Spinal cord (tissue), 10 donors: Measurements from ENCODE around the gene IL36B. TPM values are rescaled to one million over a fixed set of nuclear protein-coding genes. Genes with fewer than 3 reads are reported as not detected.

Source experiments
- DNase-seq, 6 donors: peaks; one replicate each; pipeline versions ENCODE4 v3.0.0 to v3.0.0-alpha.2; 2013 to 2015; ENCODE audit warnings: low spot score in 6 of 6, low read depth in 4 of 6
- H3K27ac ChIP-seq: one replicate; pipeline ENCODE4 v1.5.1; 2013; ENCODE audit warnings: low read depth, low read length, control low read depth
- H3K27me3 ChIP-seq: one replicate; pipeline ENCODE4 v1.6.1; 2013; ENCODE audit warnings: low read length; ENCODE audit not compliant: control insufficient read depth, insufficient read depth
- H3K36me3 ChIP-seq: one replicate; pipeline ENCODE4 v1.6.1; 2013; ENCODE audit warnings: low read length; ENCODE audit not compliant: control insufficient read depth, insufficient read depth
- H3K4me1 ChIP-seq: one replicate; pipeline ENCODE4 v1.6.1; 2013; ENCODE audit warnings: low read length; ENCODE audit not compliant: control insufficient read depth, insufficient read depth
- H3K4me3 ChIP-seq: one replicate; pipeline ENCODE4 v1.5.1; 2013; ENCODE audit warnings: low read depth, low read length, control low read depth
- H3K9me3 ChIP-seq: one replicate; pipeline ENCODE4 v1.6.1; 2013; ENCODE audit warnings: low read length; ENCODE audit not compliant: control insufficient read depth, insufficient read depth
- WGBS: methylation state at CpG from one replicate; pipeline ENCODE4 v1.1.5; 2013; ENCODE audit warnings: missing lambda C conversion rate; ENCODE audit not compliant: insufficient coverage; 5-methylcytosine and 5-hydroxymethylcytosine counted together
- polyA plus RNA-seq, 2 donors: library from polyadenylated mRNA; unstranded; fragments of 120-200 nt; gene quantifications; one replicate each; pipeline ENCODE4 v1.2.1, GENCODE V29; 2013; ENCODE audit not compliant: insufficient read length in 2 of 2
- total RNA-seq, 2 donors: library from RNA; depleted of rRNA in 1 of 2; stranded (reverse); fragments of 120-200 nt in 1 of 2; fragments of >200 nt in 1 of 2; gene quantifications; one replicate each; pipeline versions ENCODE4 v1.2.3 to v1.2.4, GENCODE V29; 2013 to 2014
- donor health status: healthy.

The IL36B gene
- total and polyA plus RNA-seq, 4 donors: not detected

- Histone ChIP-seq H3K36me3 (no peaks in the 10 kb centered on the region), H3K4me1 (no peaks in the 10 kb centered on the region), H3K9me3 (no peaks in the 10 kb centered on the region), H3K4me3 (no peak overlapping the region), H3K27me3 (no peaks in the 10 kb centered on the region), H3K27ac (no peak overlapping the region)
- no peak for DNase-seq
- WGBS: no CpG with 5 or more reads among the region's 2 CpGs
These were observed 15.6 kb upstream of the IL36B start for GRCh38 chr2:113068249-113068648.

- no peak within 1 kb of the TSS for H3K27ac ChIP-seq
- H3K36me3 ChIP-seq: no peaks in the 10 kb centered on the region
- H3K4me1 ChIP-seq: no peaks in the 10 kb centered on the region
- WGBS: 82% methylated on average over 3 of the region's 3 CpGs
- no peaks in the 10 kb centered on the region for H3K9me3 ChIP-seq
- no peaks in the 10 kb centered on the region for H3K27me3 ChIP-seq
- no peak within 1 kb of the TSS for H3K4me3 ChIP-seq
- DNase-seq: no peak
These were observed 15.0 kb upstream of the IL36B start, which contains the start of gene IL1F10 for GRCh38 chr2:113067681-113068080. Gene IL1F10 (plus strand): TSS chr2:113067970. CDS start chr2:113072739, 4,769 bp downstream.

GRCh38 chr2:113064898-113065297, 12.2 kb upstream of the IL36B start:
- 100% methylated on average over 1 of the region's 1 CpG for WGBS
- H3K4me1 ChIP-seq: no peaks in the 10 kb centered on the region

GRCh38 chr2:113064281-113064680, 11.6 kb upstream of the IL36B start:
- Histone ChIP-seq H3K27me3 (no peaks in the 10 kb centered on the region), H3K27ac (no peak overlapping the region), H3K36me3 (no peaks in the 10 kb centered on the region), H3K9me3 (no peaks in the 10 kb centered on the region), H3K4me3 (no peak overlapping the region), H3K4me1 (no peaks in the 10 kb centered on the region)
- no peak for DNase-seq
- WGBS: 86% methylated on average over 1 of the region's 5 CpGs

More at GRCh38 chr2:113064898-113065297, 12.2 kb upstream of the IL36B start:
- no peak overlapping the region for H3K4me3 ChIP-seq
- no peak overlapping the region for H3K27ac ChIP-seq
- no peaks in the 10 kb centered on the region for H3K36me3 ChIP-seq
- no peak for DNase-seq
- H3K9me3 ChIP-seq: no peaks in the 10 kb centered on the region
- no peaks in the 10 kb centered on the region for H3K27me3 ChIP-seq

GRCh38 chr2:113061896-113062770, 9.5 kb upstream of the IL36B start:
- 95% methylated on average over 17 of the region's 18 CpGs for WGBS
- H3K4me1 ChIP-seq: no peaks in the 10 kb centered on the region
- no peak overlapping the region for H3K4me3 ChIP-seq
- H3K27me3 ChIP-seq: no peaks in the 10 kb centered on the region
- H3K36me3 ChIP-seq: no peaks in the 10 kb centered on the region
- H3K9me3 ChIP-seq: no peaks in the 10 kb centered on the region
- H3K27ac ChIP-seq: no peak overlapping the region
- DNase-seq: no peak

GRCh38 chr2:113061241-113061640, 8.6 kb upstream of the IL36B start:
- Histone ChIP-seq H3K4me3 (no peak overlapping the region), H3K36me3 (no peaks in the 10 kb centered on the region), H3K27me3 (no peaks in the 10 kb centered on the region), H3K4me1 (no peaks in the 10 kb centered on the region), H3K9me3 (no peaks in the 10 kb centered on the region), H3K27ac (no peak overlapping the region)
- no peak for DNase-seq
- WGBS: 80% methylated on average over 1 of the region's 2 CpGs

GRCh38 chr2:113060796-113061195, 8.1 kb upstream of the IL36B start:
- Histone ChIP-seq H3K4me3 (no peak overlapping the region), H3K36me3 (no peaks in the 10 kb centered on the region), H3K27me3 (no peaks in the 10 kb centered on the region), H3K4me1 (no peaks in the 10 kb centered on the region), H3K9me3 (no peaks in the 10 kb centered on the region), H3K27ac (no peak overlapping the region)
- DNase-seq: no peak
- no CpG with 5 or more reads among the region's 1 CpG for WGBS

- Histone ChIP-seq H3K36me3 (no peaks in the 10 kb centered on the region), H3K4me1 (no peaks in the 10 kb centered on the region), H3K27me3 (no peaks in the 10 kb centered on the region), H3K9me3 (no peaks in the 10 kb centered on the region), H3K27ac (no peak overlapping the region), H3K4me3 (no peak overlapping the region)
- DNase-seq: no peak
- WGBS: 96% methylated on average over 3 of the region's 4 CpGs
These were observed 7.7 kb upstream of the IL36B start for GRCh38 chr2:113060396-113060795.

- Histone ChIP-seq H3K9me3 (no peaks in the 10 kb centered on the region), H3K36me3 (no peaks in the 10 kb centered on the region), H3K27me3 (no peaks in the 10 kb centered on the region), H3K4me1 (no peaks in the 10 kb centered on the region), H3K27ac (no peak within 1 kb of the TSS), H3K4me3 (no peak within 1 kb of the TSS)
- DNase-seq: no peak
- whole genome bisulfite sequencing: 80% methylated on average over 14 of the region's 15 CpGs
These were observed 6.6 kb upstream of the IL36B start, which contains the start of gene IL36RN for GRCh38 chr2:113058998-113059960. Gene IL36RN (plus strand): TSS chr2:113059198. CDS start chr2:113059439, 241 bp downstream.
